ENCODE data around the gene VIPR2.

DNA sequence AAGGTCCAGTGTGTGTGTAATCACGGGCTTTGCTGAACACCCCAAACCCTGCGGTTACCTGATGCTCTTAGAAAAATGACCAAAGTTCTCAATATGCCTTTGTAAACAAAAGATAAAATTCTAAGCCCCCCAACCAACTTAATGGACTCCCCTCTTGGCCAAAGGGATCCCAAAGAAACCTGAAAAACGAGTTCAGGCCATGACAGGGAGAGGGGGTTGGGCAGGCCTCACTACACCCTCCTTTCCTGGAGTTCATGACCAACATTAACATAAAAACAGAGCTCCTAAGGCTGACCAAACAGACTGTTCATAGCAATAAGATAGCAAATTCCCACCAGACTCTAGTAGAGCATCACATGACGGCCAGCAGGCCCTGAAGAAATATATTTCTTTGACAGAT is 3.0 kb upstream of the VIPR2 start:
- TF ChIP-seq, protein P1, sequence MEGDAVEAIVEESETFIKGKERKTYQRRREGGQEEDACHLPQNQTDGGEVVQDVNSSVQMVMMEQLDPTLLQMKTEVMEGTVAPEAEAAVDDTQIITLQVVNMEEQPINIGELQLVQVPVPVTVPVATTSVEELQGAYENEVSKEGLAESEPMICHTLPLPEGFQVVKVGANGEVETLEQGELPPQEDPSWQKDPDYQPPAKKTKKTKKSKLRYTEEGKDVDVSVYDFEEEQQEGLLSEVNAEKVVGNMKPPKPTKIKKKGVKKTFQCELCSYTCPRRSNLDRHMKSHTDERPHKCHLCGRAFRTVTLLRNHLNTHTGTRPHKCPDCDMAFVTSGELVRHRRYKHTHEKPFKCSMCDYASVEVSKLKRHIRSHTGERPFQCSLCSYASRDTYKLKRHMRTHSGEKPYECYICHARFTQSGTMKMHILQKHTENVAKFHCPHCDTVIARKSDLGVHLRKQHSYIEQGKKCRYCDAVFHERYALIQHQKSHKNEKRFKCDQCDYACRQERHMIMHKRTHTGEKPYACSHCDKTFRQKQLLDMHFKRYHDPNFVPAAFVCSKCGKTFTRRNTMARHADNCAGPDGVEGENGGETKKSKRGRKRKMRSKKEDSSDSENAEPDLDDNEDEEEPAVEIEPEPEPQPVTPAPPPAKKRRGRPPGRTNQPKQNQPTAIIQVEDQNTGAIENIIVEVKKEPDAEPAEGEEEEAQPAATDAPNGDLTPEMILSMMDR (IDR thresholded peaks at IDR 0.05), result no peak
- no peak for TF ChIP-seq POLR2A (IDR thresholded peaks at IDR 0.05)
